GM12891 (cell line): ENCODE measurements around the gene LRRC3B.

Experiments
- PAX5 ChIP-seq: IDR thresholded peaks from 2 replicates; pipeline ENCODE4 v1.6.1; 2011; ENCODE audit warnings: low read length, moderate library complexity, mild to moderate bottlenecking; ENCODE audit not compliant: insufficient read depth, severe bottlenecking
- POLR2A ChIP-seq: IDR thresholded peaks from 2 replicates; pipeline ENCODE4 v1.6.1; 2011; ENCODE audit warnings: low read depth, low read length, control low read depth
- POLR2AphosphoS5 ChIP-seq: IDR thresholded peaks from 2 replicates; pipeline ENCODE4 v1.6.1; 2011; ENCODE audit warnings: low read depth, low read length, control low read depth
- POU2F2 ChIP-seq: IDR thresholded peaks from 2 replicates; pipeline ENCODE4 v1.6.1; 2011; ENCODE audit warnings: low read depth, mild to moderate bottlenecking, control low read depth, low read length, moderate library complexity
- SPI1 ChIP-seq: IDR thresholded peaks from 2 replicates; pipeline ENCODE4 v1.6.1; 2011; ENCODE audit warnings: low read depth, low read length, control low read depth
- TAF1 ChIP-seq: IDR thresholded peaks from 2 replicates; pipeline ENCODE4 v1.6.1; 2011; ENCODE audit warnings: low read depth, low read length, control low read depth

DNA sequence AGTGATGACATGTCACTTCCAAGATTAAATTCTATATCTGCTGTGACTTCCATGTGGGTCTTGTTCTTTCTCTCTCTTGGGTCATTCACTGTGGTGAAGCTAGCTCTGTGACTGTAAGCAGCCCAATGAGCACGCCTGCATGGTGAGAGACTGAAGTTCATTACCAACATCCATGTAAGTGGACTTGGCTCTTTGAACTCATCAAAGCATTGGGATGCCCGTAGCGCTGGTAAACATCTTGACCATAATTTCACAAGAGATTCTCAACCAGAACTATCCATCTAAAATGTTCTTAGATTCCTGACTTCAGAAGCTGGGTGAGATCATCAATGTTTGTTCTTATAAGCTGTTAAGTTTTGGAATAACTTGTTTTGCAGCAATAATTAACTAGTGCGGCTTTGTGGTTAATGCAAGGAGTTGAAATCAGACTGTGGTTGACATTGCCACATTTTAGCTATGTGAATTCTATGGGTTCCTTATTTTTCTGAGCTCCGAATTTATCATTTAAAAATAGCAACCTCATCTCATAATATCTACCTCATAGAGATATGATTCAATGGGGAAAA, 31.6 kb upstream of the LRRC3B start:
- TF ChIP-seq POLR2A = no peak
- TF ChIP-seq TAF1 = no peak
- TF ChIP-seq POLR2AphosphoS5 = no peak
- no peak for TF ChIP-seq PAX5
- TF ChIP-seq SPI1 = no peak
- no peak for TF ChIP-seq POU2F2
